Heart left ventricle (tissue), 16 donors: Measurements from ENCODE around the gene RAB13. TPM values are rescaled to one million over a fixed set of nuclear protein-coding genes. Genes with fewer than 3 reads are reported as not detected.

ENCODE experiments used
- ATAC-seq, 4 donors: fragments of 200-7000 bp; cut with Tn5 transposase; one replicate each; pipeline ENCODE4 v1.9.1; 2020 to 2022; ENCODE audit warnings: moderate library complexity in 4 of 4, mild to moderate bottlenecking in 3 of 4, moderate number of reproducible peaks in 1 of 4
- DNase-seq, 5 donors: peaks; one replicate each; pipeline ENCODE4 v3.0.0-alpha.2; 2020
- H3K27ac ChIP-seq, 12 donors: fragments of 200-600 bp; sonication (generic) in 4 of 12; one replicate each; pipeline versions ENCODE4 v1.5.0 to v1.8.0; 2016 to 2022; ENCODE audit warnings: mild to moderate bottlenecking in 2 of 12
- H3K27me3 ChIP-seq, 9 donors: fragments of 200-600 bp; sonication (generic) in 2 of 9; one replicate each; pipeline versions ENCODE4 v1.5.1 to v1.8.0; 2016 to 2022; ENCODE audit warnings: mild to moderate bottlenecking in 3 of 9
- H3K36me3 ChIP-seq, 9 donors: fragments of 200-600 bp; sonication (generic) in 2 of 9; one replicate each; pipeline versions ENCODE4 v1.5.0 to v1.8.0; 2018 to 2022; ENCODE audit warnings: mild to moderate bottlenecking in 2 of 9
- H3K4me1 ChIP-seq, 12 donors: fragments of 200-600 bp; sonication (generic) in 4 of 12; one replicate each; pipeline versions ENCODE4 v1.5.0 to v1.8.0; 2016 to 2022; ENCODE audit warnings: mild to moderate bottlenecking in 3 of 12
- H3K4me3 ChIP-seq, 12 donors: fragments of 200-600 bp; sonication (generic) in 4 of 12; one replicate each; pipeline versions ENCODE4 v1.5.0 to v1.8.0; 2017 to 2022; ENCODE audit warnings: mild to moderate bottlenecking in 9 of 12, moderate library complexity in 4 of 12
- H3K9me3 ChIP-seq, 12 donors: fragments of 200-600 bp; sonication (generic) in 4 of 12; one replicate each; pipeline versions ENCODE4 v1.5.0 to v1.8.0; 2016 to 2022; ENCODE audit warnings: mild to moderate bottlenecking in 1 of 12
- CTCF ChIP-seq, 12 donors: fragments of 200-600 bp; sonication (generic) in 4 of 12; IDR thresholded peaks; one replicate each; pipeline versions ENCODE4 v1.5.0 to v1.8.0; 2018 to 2022; ENCODE audit warnings: antibody characterized with exemption in 12 of 12, mild to moderate bottlenecking in 5 of 12
- POLR2A ChIP-seq, 2 donors: fragments of 450-650 bp; IDR thresholded peaks; one replicate each; pipeline ENCODE4 v1.6.1; 2017; ENCODE audit warnings: antibody characterized with exemption in 2 of 2, mild to moderate bottlenecking in 2 of 2, moderate library complexity in 2 of 2
- whole genome bisulfite sequencing, 4 donors: extraction: QIAGEN DNeasy Blood & Tissue Kit in 2 of 4; methylation state at CpG; one replicate each; pipeline versions ENCODE4 v1.1.5 to v1.1.7; 2013 to 2018; 5-methylcytosine and 5-hydroxymethylcytosine counted together
- intact Hi-C, 10 donors: fragments of 100-400 bp; cut with DNase I; formaldehyde crosslinking; loops; one replicate each; pipeline versions ENCODE4 v1.11.1 to v1.14.2; 2022
- polyA plus RNA-seq, 2 donors: library from polyadenylated mRNA; stranded (reverse); fragments of 200-250 nt; gene quantifications; one replicate each; pipeline ENCODE4 v1.2.3, GENCODE V29; 2013
- total RNA-seq, 9 donors: library from RNA; depleted of rRNA in 2 of 9; stranded (reverse); fragments of >200 nt in 2 of 9; fragmentation: NEBNext Ultra II Directional in 3 of 9; extraction: Animal tissue kit (Norgen Biotek cat#: 25700) in 3 of 9; gene quantifications; one replicate each; pipeline versions ENCODE4 v1.1.0 to v1.2.4, GENCODE V29; 2016 to 2023
- donor health status: ischemic (EF 13 %, LVEDD 7.1; RV severe dilation, severe dysfunction).
- donor health status: healthy with polysubstance abuse.
- donor health status: DM: no; HTN: yes; CAD: no.
- donor health status: DM: no; HTN: no; CAD: no.
- donor health status: ischemic (EF 25% LVEDD 6.9; RV normal size, moderate dysfunction).
- donor health status: ischemic (EF 25% LVEDD 5.7; RV mildly dilated, moderate dysfunction).
- donor health status: healthy.
- donor health status: DM: yes; HTN: yes; CAD: no.
- donor health status: ischemic (EF 35%, LVEDD 5.7; RV mildly dilated, moderate dysfunction).
- donor health status: nonischemic (EF 11% LVEDD 7.7; RV severe dilation, severe dysfunction).
- donor health status: DM: yes; HTN: yes; CAD: no.
- donor health status: PGD.
- donor health status: ischemic (EF 29% LVEDD 5.4; RV normal size, mild dysfunction).
- donor health status: nonischemic (EF 23%, LVEDD 6.1; RV moderate dilation, normal function).

Gene RAB13
- total and polyA plus RNA-seq, 11 donors = 18.2 to 107 (median 61.9) TPM

- Histone ChIP-seq H3K27me3 (no peaks in the 10 kb centered on the region), H3K9me3 (no peaks in the 10 kb centered on the region), H3K27ac (peak overlapping the region in 10 of 12 donors; percentile 87 to 99 (median 95)), H3K4me3 (peak overlapping the region; percentile 82 to 100 (median 93)), H3K36me3 (peaks cover 0 to 52% (median 40%) of the 10 kb centered on the region in 9 donors), H3K4me1 (peaks cover 10 to 65% (median 50%) of the 10 kb centered on the region in 12 donors)
- DNase-seq (no peak), ATAC-seq (no peak)
- intact Hi-C loops = loop anchor here in 2 of 10 donors (5.0 to 10.0 kb wide), 2 partner anchors 35 to 162 kb away; partner anchors contain the start of gene GATAD2B (in 1 of the 2)
- 26 to 33% (median 30%) methylated on average over 6 of the region's 6 CpGs for WGBS, 4 donors
- TF ChIP-seq POLR2A (IDR thresholded peaks at IDR 0.05) (no peak), CTCF (IDR thresholded peaks at IDR 0.05) (no peak)
Measured at GRCh38 chr1:153956997-153957715, 29.0 kb downstream of the RAB13 start.

DNA sequence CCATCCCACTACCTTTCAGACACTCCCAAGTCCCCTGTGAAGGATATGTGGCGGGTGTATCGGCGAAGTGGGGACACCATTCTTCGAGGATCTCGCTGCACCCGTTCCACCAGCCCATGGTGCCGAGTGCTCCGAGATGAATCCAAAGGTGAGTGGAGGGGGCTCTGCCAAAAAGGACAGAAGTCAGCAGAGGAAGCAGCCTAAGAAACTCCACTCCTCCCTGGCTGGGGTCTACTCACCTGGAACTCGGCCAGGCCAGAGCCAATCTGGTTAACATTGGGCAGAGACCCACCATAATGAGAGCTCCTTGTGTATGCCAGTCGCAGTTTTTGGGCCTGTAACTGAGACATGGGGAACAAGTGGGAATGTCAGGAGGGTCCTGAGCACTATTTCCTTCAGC lies 31.3 kb downstream of the RAB13 start:
- TF ChIP-seq CTCF (IDR thresholded peaks at IDR 0.05) (no peak), POLR2A (IDR thresholded peaks at IDR 0.05) (no peak)
- Histone ChIP-seq H3K36me3 (peaks cover 0 to 56% (median 51%) of the 10 kb centered on the region in 9 donors), H3K4me1 (peaks cover 5 to 45% (median 36%) of the 10 kb centered on the region in 12 donors), H3K27me3 (no peaks in the 10 kb centered on the region), H3K4me3 (no peak overlapping the region), H3K27ac (no peak overlapping the region), H3K9me3 (no peaks in the 10 kb centered on the region)
- DNase-seq (peak in 1 of 5 donors; percentile 17), ATAC-seq (no peak)
- WGBS, 4 donors = 94 to 99% (median 96%) methylated on average over 10 of the region's 10 CpGs
- intact Hi-C loops = loop anchor here in 2 of 10 donors (5.0 to 10.0 kb wide), 2 partner anchors 33 to 160 kb away; partner anchors contain the start of gene GATAD2B (in 1 of the 2)

DNA sequence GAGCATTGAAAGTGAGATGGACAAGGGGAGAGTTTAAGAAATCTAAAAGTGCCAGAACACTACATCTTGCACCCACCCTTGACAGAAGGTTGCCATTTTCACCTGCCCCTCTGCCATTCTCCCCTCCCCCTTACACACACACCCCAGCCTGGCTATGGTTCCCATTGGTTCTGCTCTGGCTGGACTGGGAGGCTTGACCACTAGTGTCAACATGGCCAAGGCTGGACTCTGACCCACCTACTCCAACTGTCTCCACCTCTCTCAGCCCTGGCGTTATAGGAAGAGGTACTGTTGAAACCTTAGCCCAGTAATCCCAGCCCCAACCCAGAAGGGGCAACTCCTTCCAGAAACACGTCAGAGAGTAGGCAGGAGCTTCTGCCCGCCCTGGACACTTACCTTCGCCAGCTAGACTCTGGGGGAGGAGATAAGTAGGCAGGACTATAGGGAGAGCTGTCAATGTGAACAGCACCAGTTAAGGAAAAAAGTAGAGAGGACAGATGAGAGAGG lies 32.2 kb downstream of the RAB13 start:
- DNase-seq = peak in 1 of 5 donors; percentile 11
- WGBS, 4 donors = 80 to 87% (median 81%) methylated on average over 4 of the region's 4 CpGs
- Histone ChIP-seq H3K36me3 (peaks cover 0 to 61% (median 58%) of the 10 kb centered on the region in 9 donors), H3K27ac (no peak overlapping the region), H3K27me3 (no peaks in the 10 kb centered on the region), H3K4me3 (no peak overlapping the region), H3K4me1 (peaks cover 5 to 36% (median 27%) of the 10 kb centered on the region in 12 donors), H3K9me3 (no peaks in the 10 kb centered on the region)
- intact Hi-C loops = loop anchor here in 1 of 10 donors (10.0 kb wide), 1 partner anchor 159 kb away; no protein-coding TSS in a partner anchor
- no peak for TF ChIP-seq POLR2A (IDR thresholded peaks at IDR 0.05)
- no peak for TF ChIP-seq CTCF (IDR thresholded peaks at IDR 0.05)
- no peak for ATAC-seq

DNA sequence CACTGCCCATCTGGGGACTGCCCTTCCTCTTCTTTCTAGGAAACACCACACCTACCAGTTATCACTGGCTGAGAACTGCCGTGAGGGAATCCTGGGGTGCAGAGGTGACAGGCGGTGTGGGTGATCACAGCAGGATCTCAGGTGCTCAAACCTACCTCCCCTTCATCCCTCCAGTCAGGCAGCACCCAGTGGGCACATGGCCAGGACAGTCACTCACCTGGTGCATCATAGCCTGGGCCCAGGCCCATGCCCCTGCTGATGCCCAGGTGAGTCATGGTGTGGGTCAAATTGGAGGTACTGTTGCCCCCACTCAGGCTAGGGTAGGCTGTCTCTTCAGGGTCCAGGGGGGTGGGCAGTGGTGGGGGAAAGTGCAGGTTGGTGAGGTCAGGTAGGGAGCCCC lies 34.3 kb downstream of the RAB13 start:
- no peak for TF ChIP-seq POLR2A (IDR thresholded peaks at IDR 0.05)
- TF ChIP-seq CTCF (IDR thresholded peaks at IDR 0.05) = no peak
- H3K4me3 ChIP-seq = no peak overlapping the region
- WGBS, 4 donors = 71 to 100% (median 92%) methylated on average over 1 to 2 of the region's 2 CpGs
- peaks cover 0 to 79% (median 77%) of the 10 kb centered on the region in 9 donors for H3K36me3 ChIP-seq
- no peak overlapping the region for H3K27ac ChIP-seq
- intact Hi-C loops = loop anchor here in 1 of 10 donors (10.0 kb wide), 1 partner anchor 157 kb away; no protein-coding TSS in a partner anchor
- ATAC-seq (no peak), DNase-seq (no peak)
- peaks cover under 1 to 29% (median 17%) of the 10 kb centered on the region in 12 donors for H3K4me1 ChIP-seq
- no peaks in the 10 kb centered on the region for H3K27me3 ChIP-seq
- H3K9me3 ChIP-seq = no peaks in the 10 kb centered on the region
